H9 (cell line): ENCODE data around the gene NEURL3. TPM values are rescaled to one million over a fixed set of nuclear protein-coding genes. Genes with fewer than 3 reads are reported as not detected.

ENCODE experiments used
- DNase-seq: peaks from one replicate; pipeline ENCODE4 v3.0.0-alpha.2; 2017
- H2AFZ ChIP-seq: one replicate; pipeline ENCODE4 v1.6.1; 2013; ENCODE audit warnings: mild to moderate bottlenecking, low read length, control low read depth, moderate library complexity
- H2AK5ac ChIP-seq: 2 replicates; pipeline ENCODE4 v1.6.1; 2013; ENCODE audit warnings: low read length, control low read depth, mixed read lengths; ENCODE audit not compliant: insufficient read length
- H2BK120ac ChIP-seq: one replicate; pipeline ENCODE4 v1.6.1; 2013; ENCODE audit warnings: low read depth, mild to moderate bottlenecking, low read length, control low read depth, inconsistent platforms; ENCODE audit not compliant: poor library complexity, severe bottlenecking
- H2BK12ac ChIP-seq: 2 replicates; pipeline ENCODE4 v1.6.1; 2013; ENCODE audit warnings: low read length, control low read depth, mixed read lengths, low read depth; ENCODE audit not compliant: insufficient read length
- H2BK15ac ChIP-seq: 2 replicates; pipeline ENCODE4 v1.6.1; 2013; ENCODE audit warnings: low read depth, low read length, control low read depth
- H2BK20ac ChIP-seq: one replicate; pipeline ENCODE4 v1.6.1; 2013; ENCODE audit warnings: low read depth, mild to moderate bottlenecking, low read length, control low read depth, inconsistent platforms; ENCODE audit not compliant: poor library complexity, severe bottlenecking
- H2BK5ac ChIP-seq: 2 replicates; pipeline ENCODE4 v1.6.1; 2013; ENCODE audit warnings: low read length, control low read depth, mixed read lengths; ENCODE audit not compliant: insufficient read length
- H3K14ac ChIP-seq: 2 replicates; pipeline ENCODE4 v1.6.1; 2013; ENCODE audit warnings: low read length, control low read depth; ENCODE audit not compliant: insufficient read depth
- H3K18ac ChIP-seq: 2 replicates; pipeline ENCODE4 v1.6.1; 2013; ENCODE audit warnings: low read depth, mild to moderate bottlenecking, mixed read lengths, low read length, control low read depth; ENCODE audit not compliant: insufficient read length
- H3K23ac ChIP-seq: 2 replicates; pipeline ENCODE4 v1.6.1; 2013; ENCODE audit warnings: low read length, control low read depth, mixed read lengths, low read depth; ENCODE audit not compliant: insufficient read length
- H3K23me2 ChIP-seq: 2 replicates; pipeline ENCODE4 v1.6.1; 2013; ENCODE audit warnings: low read depth, mild to moderate bottlenecking, mixed read lengths, low read length, control low read depth; ENCODE audit not compliant: insufficient read length, poor library complexity, severe bottlenecking
- H3K27ac ChIP-seq: 2 replicates; pipeline ENCODE4 v1.5.1; 2013; ENCODE audit warnings: low read length, control low read depth, mixed read lengths, low read depth; ENCODE audit not compliant: insufficient read length
- H3K27me3 ChIP-seq: 2 replicates; pipeline ENCODE4 v1.6.1; 2013; ENCODE audit warnings: low read length, control low read depth, inconsistent platforms; ENCODE audit not compliant: insufficient read depth
- H3K4ac ChIP-seq: 2 replicates; pipeline ENCODE4 v1.6.1; 2013; ENCODE audit warnings: low read depth, mild to moderate bottlenecking, control low read depth, inconsistent platforms, low read length, moderate library complexity
- H3K4me1 ChIP-seq: 2 replicates; pipeline ENCODE4 v1.6.1; 2013; ENCODE audit warnings: low read length, control low read depth, inconsistent platforms; ENCODE audit not compliant: insufficient read depth
- H3K4me2 ChIP-seq: 2 replicates; pipeline ENCODE4 v1.6.1; 2013; ENCODE audit warnings: low read length, control low read depth, mixed read lengths; ENCODE audit not compliant: insufficient read length, insufficient read depth
- H3K56ac ChIP-seq: 2 replicates; pipeline ENCODE4 v1.6.1; 2013; ENCODE audit warnings: low read depth, mild to moderate bottlenecking, mixed read lengths, low read length, control low read depth; ENCODE audit not compliant: insufficient read length
- H3K79me1 ChIP-seq: 2 replicates; pipeline ENCODE4 v1.6.1; 2013; ENCODE audit warnings: low read depth, mild to moderate bottlenecking, moderate library complexity, low read length, control low read depth, inconsistent platforms; ENCODE audit not compliant: insufficient read depth, poor library complexity, severe bottlenecking
- H3K79me2 ChIP-seq: 2 replicates; pipeline ENCODE4 v1.6.1; 2013; ENCODE audit warnings: low read length, control low read depth, inconsistent platforms; ENCODE audit not compliant: insufficient read depth
- H3K9ac ChIP-seq: 2 replicates; pipeline ENCODE4 v1.6.1; 2013; ENCODE audit warnings: low read length, control low read depth, mixed read lengths; ENCODE audit not compliant: insufficient read length; ENCODE audit errors: extremely low read depth
- H3K9me3 ChIP-seq: one replicate; pipeline ENCODE4 v1.6.1; 2013; ENCODE audit warnings: low read depth, low read length, inconsistent platforms; ENCODE audit not compliant: control insufficient read depth
- H3T11ph ChIP-seq: one replicate; pipeline ENCODE4 v1.6.1; 2013; ENCODE audit warnings: mild to moderate bottlenecking, low read length, control low read depth, inconsistent platforms
- H4K20me1 ChIP-seq: one replicate; pipeline ENCODE4 v1.6.1; 2013; ENCODE audit not compliant: control insufficient read depth, insufficient read length, insufficient read depth
- H4K5ac ChIP-seq: 2 replicates; pipeline ENCODE4 v1.6.1; 2013; ENCODE audit warnings: low read depth, mild to moderate bottlenecking, mixed read lengths, low read length, control low read depth; ENCODE audit not compliant: insufficient read length
- H4K8ac ChIP-seq: replicated peaks from 2 replicates; pipeline ENCODE4 v1.6.1; 2013; ENCODE audit warnings: low read length, control low read depth, mixed read lengths, low read depth; ENCODE audit not compliant: insufficient read length
- H4K91ac ChIP-seq: 2 replicates; pipeline ENCODE4 v1.6.1; 2013; ENCODE audit warnings: low read depth, mild to moderate bottlenecking, moderate library complexity, mixed read lengths, low read length, control low read depth; ENCODE audit not compliant: insufficient read length
- H3K27ac Mint-ChIP-seq, 3 experiments: 2 replicates in 2 of 3; 3 replicates in 1 of 3; pipeline ENCODE4 v1.8.0; 2020 to 2021; ENCODE audit warnings: mixed read lengths in 3 of 3, mild to moderate bottlenecking in 1 of 3, moderate library complexity in 1 of 3
- H3K27me3 Mint-ChIP-seq: 2 replicates; pipeline ENCODE4 v1.8.0; 2021; ENCODE audit warnings: low read depth, mild to moderate bottlenecking, moderate library complexity, mixed read lengths
- H3K36me3 Mint-ChIP-seq, 3 experiments: 2 replicates in 2 of 3; 3 replicates in 1 of 3; pipeline ENCODE4 v1.8.0; 2020 to 2021; ENCODE audit warnings: low read depth in 3 of 3, mixed read lengths in 3 of 3; ENCODE audit not compliant: insufficient read depth in 1 of 3
- H3K4me1 Mint-ChIP-seq, 2 experiments: 2 replicates each; pipeline ENCODE4 v1.8.0; 2020; ENCODE audit warnings: mixed read lengths in 2 of 2
- H3K4me3 Mint-ChIP-seq, 2 experiments: 2 replicates in 1 of 2; 3 replicates in 1 of 2; pipeline ENCODE4 v1.8.0; 2020 to 2021; ENCODE audit warnings: mild to moderate bottlenecking in 2 of 2, mixed read lengths in 2 of 2, moderate library complexity in 1 of 2
- H3K9me3 Mint-ChIP-seq, 2 experiments: 2 replicates in 1 of 2; 3 replicates in 1 of 2; pipeline ENCODE4 v1.8.0; 2020; ENCODE audit warnings: mild to moderate bottlenecking in 2 of 2, mixed read lengths in 2 of 2, moderate library complexity in 1 of 2
- CTCF ChIP-seq: fragments of 200-600 bp; sonication (generic); conservative IDR thresholded peaks from 3 replicates; pipeline ENCODE4 v1.8.0; 2021; ENCODE audit warnings: antibody characterized with exemption, mild to moderate bottlenecking
- WGBS: extraction: QIAGEN DNeasy Blood & Tissue Kit; methylation state at CpG from one replicate; pipeline ENCODE4 v1.1.7; 2013; ENCODE audit warnings: missing lambda C conversion rate, low lambda C conversion rate, mixed read lengths; ENCODE audit not compliant: insufficient read length; ENCODE audit errors: extremely low coverage; 5-methylcytosine and 5-hydroxymethylcytosine counted together
- total RNA-seq: library from RNA; stranded (reverse); gene quantifications from 2 replicates; pipeline ENCODE4 v1.2.1, GENCODE V29; 2021

NEURL3 gene
- total RNA-seq, 1 experiment from 2014 or later: not detected

DNA sequence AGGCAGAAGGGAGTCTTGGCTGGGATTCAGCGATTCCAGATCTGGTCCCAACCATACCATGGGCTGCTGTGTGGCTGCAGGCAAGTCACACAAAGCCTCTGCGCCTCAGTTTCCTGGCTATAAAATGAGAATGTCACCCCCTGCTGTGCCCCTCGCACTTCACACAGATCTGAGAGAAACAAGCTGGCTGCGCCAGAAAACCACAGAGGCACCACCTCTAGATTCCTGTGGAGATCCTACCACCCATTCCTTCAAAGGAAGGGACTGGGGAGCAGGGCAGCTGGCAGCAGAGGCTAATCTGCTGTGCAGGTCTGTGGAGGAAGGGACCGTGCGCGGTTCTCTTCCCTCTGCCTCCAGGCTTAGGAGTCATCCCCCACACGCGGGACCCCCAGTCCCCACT, 19.8 kb downstream of the NEURL3 start:
- H4K91ac ChIP-seq: no peak overlapping the region
- WGBS: no CpG with 5 or more reads among the region's 9 CpGs
- peak; percentile 30 for DNase-seq
- no peaks in the 10 kb centered on the region for H3K79me2 ChIP-seq
- H2BK120ac ChIP-seq: no peak overlapping the region
- no peak overlapping the region for H2BK5ac ChIP-seq
- no peak overlapping the region for H2BK20ac ChIP-seq
- no peak overlapping the region for H3T11ph ChIP-seq
- Mint-ChIP-seq H3K27me3 (peaks cover 7% of the 10 kb centered on the region), H3K9me3 (no peaks in the 10 kb centered on the region), H3K4me1 (peaks cover 17 to 19% of the 10 kb centered on the region in 2 experiments), H3K27ac (no peak overlapping the region), H3K36me3 (no peaks in the 10 kb centered on the region), H3K4me3 (no peak overlapping the region)
- H3K9ac ChIP-seq: no peak overlapping the region
- no peak overlapping the region for H2AFZ ChIP-seq
- no peak overlapping the region for H3K27ac ChIP-seq
- H2BK12ac ChIP-seq: no peak overlapping the region
- no peak overlapping the region for H4K5ac ChIP-seq
- H4K8ac ChIP-seq: no peak overlapping the region
- no peaks in the 10 kb centered on the region for H3K9me3 ChIP-seq
- H3K4me2 ChIP-seq: no peak overlapping the region
- no peaks in the 10 kb centered on the region for H3K4me1 ChIP-seq
- no peaks in the 10 kb centered on the region; the same call in 1 of the 2 replicates for H3K27me3 ChIP-seq
- H2BK15ac ChIP-seq: no peak overlapping the region
- no peak overlapping the region for H3K18ac ChIP-seq
- H3K79me1 ChIP-seq: no peaks in the 10 kb centered on the region
- H3K14ac ChIP-seq: no peak overlapping the region
- TF ChIP-seq CTCF: no peak
- no peak overlapping the region for H3K23ac ChIP-seq
- no peak overlapping the region for H3K4ac ChIP-seq
- no peaks in the 10 kb centered on the region for H4K20me1 ChIP-seq
- no peak overlapping the region for H3K56ac ChIP-seq
- no peak overlapping the region for H2AK5ac ChIP-seq
- H3K23me2 ChIP-seq: no peaks in the 10 kb centered on the region
